ENCODE data around the gene GMDS. TPM values are rescaled to one million over a fixed set of nuclear protein-coding genes. Genes with fewer than 3 reads are reported as not detected.
"Not testable (repeated sequence)": the region's sequence is repeated elsewhere in the genome, so short reads cannot be mapped to it uniquely, and the experiment has no call there.

The GMDS gene
- total RNA-seq, 4 donors from 2014 or later: 9.5 to 32.8 (median 22.4) TPM

DNA sequence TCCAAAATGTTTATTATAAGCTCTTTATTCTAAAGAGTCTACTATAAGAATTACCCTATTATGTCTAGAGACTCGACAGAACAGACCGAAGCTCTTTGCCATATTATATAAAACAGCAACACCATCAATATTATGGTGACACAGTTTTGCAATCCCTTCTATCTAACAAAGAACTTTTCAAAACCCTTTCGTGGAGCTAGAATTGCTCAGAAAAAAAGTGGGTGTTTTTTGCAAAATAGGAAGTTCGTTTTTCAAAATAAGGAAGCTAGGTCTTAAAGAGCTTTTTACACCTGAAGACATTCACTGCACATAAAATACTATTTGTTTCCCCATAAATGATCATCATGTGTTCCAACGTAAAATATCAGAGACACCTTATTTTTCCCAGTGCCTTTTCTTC, 395.7 kb downstream of the GMDS start:
- intact Hi-C loops (cut with DNase I): no loop called here
- Histone ChIP-seq H3K9me3 (no peaks in the 10 kb centered on the region), H3K27me3 (no peaks in the 10 kb centered on the region), H3K27ac (no peak overlapping the region), H3K4me1 (no peaks in the 10 kb centered on the region), H3K36me3 (no peaks in the 10 kb centered on the region), H3K4me3 (replicated peaks in 1 of 3) (no peak overlapping the region)
- no peak for DNase-seq
- no peak for TF ChIP-seq POLR2A (IDR thresholded peaks at IDR 0.05)
- TF ChIP-seq, protein P1, sequence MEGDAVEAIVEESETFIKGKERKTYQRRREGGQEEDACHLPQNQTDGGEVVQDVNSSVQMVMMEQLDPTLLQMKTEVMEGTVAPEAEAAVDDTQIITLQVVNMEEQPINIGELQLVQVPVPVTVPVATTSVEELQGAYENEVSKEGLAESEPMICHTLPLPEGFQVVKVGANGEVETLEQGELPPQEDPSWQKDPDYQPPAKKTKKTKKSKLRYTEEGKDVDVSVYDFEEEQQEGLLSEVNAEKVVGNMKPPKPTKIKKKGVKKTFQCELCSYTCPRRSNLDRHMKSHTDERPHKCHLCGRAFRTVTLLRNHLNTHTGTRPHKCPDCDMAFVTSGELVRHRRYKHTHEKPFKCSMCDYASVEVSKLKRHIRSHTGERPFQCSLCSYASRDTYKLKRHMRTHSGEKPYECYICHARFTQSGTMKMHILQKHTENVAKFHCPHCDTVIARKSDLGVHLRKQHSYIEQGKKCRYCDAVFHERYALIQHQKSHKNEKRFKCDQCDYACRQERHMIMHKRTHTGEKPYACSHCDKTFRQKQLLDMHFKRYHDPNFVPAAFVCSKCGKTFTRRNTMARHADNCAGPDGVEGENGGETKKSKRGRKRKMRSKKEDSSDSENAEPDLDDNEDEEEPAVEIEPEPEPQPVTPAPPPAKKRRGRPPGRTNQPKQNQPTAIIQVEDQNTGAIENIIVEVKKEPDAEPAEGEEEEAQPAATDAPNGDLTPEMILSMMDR (IDR thresholded peaks at IDR 0.05): no peak
- WGBS, 2 donors: 83 to 90% methylated on average over 5 of the region's 5 CpGs

DNA sequence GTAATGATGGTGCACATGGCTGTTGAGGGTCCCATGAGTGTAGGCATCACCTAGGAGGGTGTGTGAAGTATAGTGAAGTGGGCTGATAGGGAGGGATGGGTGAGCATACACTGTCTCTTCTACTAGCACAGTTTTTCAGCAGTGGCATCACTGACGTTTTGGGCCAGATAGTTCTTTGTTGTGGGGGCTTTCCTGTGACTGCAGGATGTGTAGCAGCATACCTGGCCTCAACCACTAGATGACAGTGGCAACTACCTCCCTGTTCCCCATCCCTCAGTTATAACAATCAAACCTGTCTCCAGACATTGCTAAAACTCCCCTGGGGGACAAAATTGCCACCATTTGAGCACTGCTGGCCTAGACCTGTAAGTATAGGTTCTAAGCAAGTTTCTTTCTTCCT, 396.7 kb downstream of the GMDS start:
- Histone ChIP-seq H3K4me1 (no peaks in the 10 kb centered on the region), H3K36me3 (no peaks in the 10 kb centered on the region), H3K9me3 (no peaks in the 10 kb centered on the region), H3K4me3 (replicated peaks in 1 of 3) (no peak overlapping the region), H3K27ac (no peak overlapping the region), H3K27me3 (no peaks in the 10 kb centered on the region)
- DNase-seq: no peak
- 74 to 82% methylated on average over 1 of the region's 1 CpG for WGBS, 2 donors
- TF ChIP-seq, protein P1 (IDR thresholded peaks at IDR 0.05): no peak
- no peak for TF ChIP-seq POLR2A (IDR thresholded peaks at IDR 0.05)
- intact Hi-C loops (cut with DNase I): no loop called here

DNA sequence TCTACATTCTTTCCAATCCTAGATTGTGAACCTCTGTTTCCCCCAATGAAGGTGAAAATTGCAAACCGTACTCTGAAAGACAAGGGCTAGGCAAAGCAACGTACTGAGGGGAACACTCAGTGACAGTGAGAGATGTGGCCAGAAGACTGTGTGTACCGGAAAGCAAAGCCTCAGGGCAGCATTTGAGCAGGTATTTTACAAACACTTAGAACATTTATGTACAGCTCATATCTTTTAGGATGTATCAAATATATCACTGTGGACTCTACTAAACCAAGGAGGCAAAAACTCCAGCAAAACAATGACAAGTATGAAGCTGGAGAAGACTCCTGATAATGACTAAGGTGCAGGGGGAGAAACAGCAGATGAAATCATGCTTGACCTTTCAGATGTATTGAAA, 398.8 kb downstream of the GMDS start:
- H3K36me3 ChIP-seq: no peaks in the 10 kb centered on the region
- TF ChIP-seq, protein P1 (IDR thresholded peaks at IDR 0.05): no peak
- no peak for TF ChIP-seq POLR2A (IDR thresholded peaks at IDR 0.05)
- intact Hi-C loops (cut with DNase I): no loop called here
- DNase-seq: no peak
- H3K27me3 ChIP-seq: no peaks in the 10 kb centered on the region
- H3K27ac ChIP-seq: no peak overlapping the region
- H3K4me3 ChIP-seq (replicated peaks in 1 of 3): no peak overlapping the region
- H3K4me1 ChIP-seq: no peaks in the 10 kb centered on the region
- WGBS, 2 donors: 98 to 99% methylated on average over 3 of the region's 3 CpGs
- no peaks in the 10 kb centered on the region for H3K9me3 ChIP-seq

DNA sequence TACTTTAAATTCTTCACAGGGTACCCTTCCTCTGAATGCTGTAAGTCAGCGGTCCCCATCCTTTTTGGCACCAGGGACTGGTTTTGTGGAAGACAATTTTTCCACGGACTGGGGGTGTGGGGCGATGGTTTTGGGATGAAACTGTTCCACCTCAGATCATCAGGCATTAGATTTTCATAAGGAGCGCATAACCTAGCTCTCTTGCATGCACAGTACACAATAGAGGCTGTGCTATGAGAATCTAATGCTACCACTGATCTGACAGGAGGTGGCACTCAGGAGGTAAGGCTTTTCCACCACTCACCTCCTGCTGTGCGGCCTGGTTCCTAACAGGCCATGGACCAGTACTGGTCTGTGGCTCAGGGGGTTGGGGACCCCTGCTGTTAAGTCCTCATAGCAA, 399.9 kb downstream of the GMDS start:
- H3K9me3 ChIP-seq; H3K4me1 ChIP-seq; H3K27ac ChIP-seq; intact Hi-C loops (cut with DNase I); DNase-seq; H3K27me3 ChIP-seq; H3K4me3 ChIP-seq (replicated peaks in 1 of 3); H3K36me3 ChIP-seq: not testable (repeated sequence)
- 99 to 100% methylated on average over 5 of the region's 5 CpGs for WGBS, 2 donors

DNA sequence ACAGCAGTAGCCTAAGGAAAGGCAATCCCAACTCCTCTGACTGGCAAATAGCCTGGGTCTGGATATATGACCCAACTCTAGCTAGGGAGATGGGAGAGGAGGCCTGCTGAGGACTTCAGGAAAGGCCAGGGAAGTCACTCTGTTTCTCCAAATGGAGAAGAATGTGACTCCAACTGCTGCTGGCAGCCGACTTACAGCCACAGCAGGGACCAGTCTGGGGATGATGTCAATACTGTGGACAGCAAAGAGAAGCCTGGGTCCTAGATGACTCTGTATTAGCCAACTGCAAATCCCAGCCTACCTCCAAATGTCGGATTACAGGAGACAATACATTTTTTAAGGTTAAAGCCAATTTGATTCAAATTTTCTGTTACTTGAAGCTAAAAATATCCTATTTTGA, 403.1 kb downstream of the GMDS start:
- 93 to 100% methylated on average over 2 of the region's 2 CpGs for WGBS, 2 donors
- Histone ChIP-seq H3K27ac (no peak overlapping the region), H3K4me3 (replicated peaks in 1 of 3) (no peak overlapping the region), H3K36me3 (no peaks in the 10 kb centered on the region), H3K27me3 (no peaks in the 10 kb centered on the region), H3K9me3 (no peaks in the 10 kb centered on the region), H3K4me1 (no peaks in the 10 kb centered on the region)
- TF ChIP-seq, protein P1 (IDR thresholded peaks at IDR 0.05): no peak
- TF ChIP-seq POLR2A (IDR thresholded peaks at IDR 0.05): no peak
- intact Hi-C loops (cut with DNase I): no loop called here
- DNase-seq: no peak

DNA sequence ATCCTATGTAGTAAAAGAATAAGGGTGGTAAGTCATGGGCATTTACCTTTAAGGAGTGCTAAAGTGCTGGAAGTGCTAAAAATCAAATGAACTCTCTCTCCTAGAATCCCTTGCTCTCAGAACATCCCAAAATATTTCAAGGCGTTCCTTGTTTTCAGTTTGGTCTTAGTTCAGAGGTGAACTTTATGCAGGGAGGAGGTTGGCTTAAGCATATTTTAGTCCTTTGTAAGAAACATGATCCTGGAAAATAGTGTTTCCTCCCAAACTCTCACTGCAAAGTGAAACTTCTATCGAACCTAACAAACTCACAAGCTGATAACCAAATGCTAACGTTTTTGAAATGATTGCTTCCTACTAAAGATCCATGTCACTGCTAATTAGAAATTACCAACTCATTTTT, 404.3 kb downstream of the GMDS start:
- 64 to 71% methylated on average over 3 of the region's 3 CpGs for WGBS, 2 donors

More for the DNA sequence above, 404.3 kb downstream of the GMDS start:
- DNase-seq: no peak
- intact Hi-C loops (cut with DNase I): no loop called here
- H3K36me3 ChIP-seq: no peaks in the 10 kb centered on the region
- TF ChIP-seq, protein P1 (IDR thresholded peaks at IDR 0.05): no peak
- TF ChIP-seq POLR2A (IDR thresholded peaks at IDR 0.05): no peak
- no peak overlapping the region for H3K27ac ChIP-seq
- H3K27me3 ChIP-seq: no peaks in the 10 kb centered on the region
- no peaks in the 10 kb centered on the region for H3K9me3 ChIP-seq
- no peaks in the 10 kb centered on the region for H3K4me1 ChIP-seq
- H3K4me3 ChIP-seq (replicated peaks in 1 of 3): no peak overlapping the region
